ENCODE measurements around the gene ARHGAP26.

Gene ARHGAP26

DNA sequence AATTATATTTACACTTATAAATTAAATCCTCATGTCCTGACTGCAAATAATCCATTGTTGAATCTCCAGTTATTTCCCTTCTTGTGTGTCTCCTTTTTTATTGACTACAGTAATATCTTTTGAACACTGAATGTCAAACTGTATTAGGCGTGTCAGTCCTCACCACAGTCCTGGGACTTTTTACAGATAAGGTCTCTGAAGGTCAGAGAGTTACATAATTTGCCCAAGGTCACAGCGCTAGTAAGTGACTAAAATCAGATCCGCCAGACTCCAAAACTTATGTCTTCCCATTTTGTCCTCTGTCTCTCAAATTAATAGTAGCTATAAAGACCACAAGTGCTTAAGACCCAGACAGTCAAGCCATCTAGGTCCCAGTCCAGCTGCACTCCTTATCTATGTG lies 359.0 kb downstream of the ARHGAP26 start:
- DNase-seq (ENCODE audit: low spot score in 2 of 2) (no peak), ATAC-seq (ENCODE audit: low read depth) (no peak)
- no peaks in the 10 kb centered on the region for H3K27me3 Mint-ChIP-seq
- no peaks in the 10 kb centered on the region for H3K9me3 Mint-ChIP-seq
- H3K27ac Mint-ChIP-seq, result no peak overlapping the region
- H3K36me3 Mint-ChIP-seq, result no peaks in the 10 kb centered on the region
- H3K4me3 Mint-ChIP-seq, result no peak overlapping the region
- H3K4me1 Mint-ChIP-seq, result peaks cover 8% of the 10 kb centered on the region

DNA sequence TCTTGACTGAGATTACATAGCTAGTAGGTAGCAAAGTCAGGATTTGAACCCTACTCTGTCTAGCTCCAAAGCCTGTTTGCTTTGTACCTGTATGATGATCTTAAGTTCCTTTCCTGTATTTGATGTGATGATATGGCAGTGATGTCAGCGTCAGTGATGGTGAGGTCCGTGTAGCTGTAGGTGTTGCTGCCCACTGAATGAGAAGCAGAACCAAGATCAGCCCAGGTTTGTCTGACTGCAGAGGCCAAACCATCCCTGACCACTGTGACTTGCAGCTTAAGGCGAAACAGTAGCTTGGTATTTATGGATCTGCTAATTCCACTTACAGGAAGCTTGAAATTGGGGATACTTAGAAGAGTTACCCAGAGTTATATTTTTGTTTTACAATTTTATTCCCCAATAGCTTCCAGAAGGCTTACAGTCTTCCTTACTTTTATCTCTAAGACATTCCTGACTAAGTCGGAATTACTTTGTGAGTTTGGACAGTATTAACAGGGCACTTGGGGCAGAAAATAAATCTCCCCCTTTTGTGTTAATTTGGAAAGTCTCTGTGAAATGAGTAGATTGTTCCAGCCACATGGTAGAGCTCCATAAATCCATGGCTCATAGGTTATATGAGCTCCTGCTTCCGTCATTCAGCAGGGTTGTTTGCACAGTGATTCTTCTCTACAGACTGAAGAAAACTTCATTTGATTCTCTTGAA lies 359.9 kb downstream of the ARHGAP26 start:
- Mint-ChIP-seq H3K27me3 (no peaks in the 10 kb centered on the region), H3K36me3 (peaks cover 4% of the 10 kb centered on the region), H3K27ac (no peak overlapping the region), H3K9me3 (no peaks in the 10 kb centered on the region), H3K4me3 (no peak overlapping the region), H3K4me1 (peaks cover 8% of the 10 kb centered on the region)
- no peak for DNase-seq (ENCODE audit: low spot score in 2 of 2)
- no peak for ATAC-seq (ENCODE audit: low read depth)

DNA sequence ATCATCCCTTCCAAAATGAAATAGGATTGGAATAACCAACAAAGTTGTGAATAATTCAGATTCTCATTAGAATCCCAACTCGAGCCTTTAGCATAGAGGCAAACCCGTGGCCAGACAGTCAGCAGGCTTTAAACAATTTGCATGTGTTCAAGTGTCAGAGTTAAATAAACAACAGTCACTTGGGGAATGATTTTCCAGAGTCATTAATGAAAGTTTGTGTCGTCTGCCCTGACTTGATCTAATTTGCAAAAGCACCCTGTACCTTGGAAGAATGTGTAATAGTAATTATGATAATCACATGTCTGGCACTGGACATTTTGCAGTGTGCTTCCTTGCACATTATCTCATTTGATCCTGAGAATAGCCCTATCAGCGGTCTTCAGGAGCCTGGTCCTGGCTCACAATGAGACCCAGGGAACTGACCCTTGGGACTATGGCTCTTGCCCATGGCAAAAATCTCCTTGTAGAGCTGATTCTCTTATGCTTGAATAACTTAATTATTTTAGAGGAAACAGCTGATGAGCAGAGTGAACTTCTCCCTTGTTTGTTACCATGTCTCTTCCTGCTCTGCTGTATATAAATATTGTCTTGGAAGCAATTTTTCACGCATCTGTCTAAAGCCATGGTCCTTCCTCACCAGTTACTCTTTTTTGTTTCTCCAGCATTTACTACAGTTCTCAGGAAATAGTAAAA lies 360.6 kb downstream of the ARHGAP26 start:
- Mint-ChIP-seq H3K27me3 (no peaks in the 10 kb centered on the region), H3K4me1 (peaks cover 8% of the 10 kb centered on the region), H3K9me3 (no peaks in the 10 kb centered on the region), H3K4me3 (no peak overlapping the region), H3K27ac (no peak overlapping the region), H3K36me3 (peaks cover 4% of the 10 kb centered on the region)
- DNase-seq (ENCODE audit: low spot score in 2 of 2), result no peak
- ATAC-seq (ENCODE audit: low read depth), result no peak

DNA sequence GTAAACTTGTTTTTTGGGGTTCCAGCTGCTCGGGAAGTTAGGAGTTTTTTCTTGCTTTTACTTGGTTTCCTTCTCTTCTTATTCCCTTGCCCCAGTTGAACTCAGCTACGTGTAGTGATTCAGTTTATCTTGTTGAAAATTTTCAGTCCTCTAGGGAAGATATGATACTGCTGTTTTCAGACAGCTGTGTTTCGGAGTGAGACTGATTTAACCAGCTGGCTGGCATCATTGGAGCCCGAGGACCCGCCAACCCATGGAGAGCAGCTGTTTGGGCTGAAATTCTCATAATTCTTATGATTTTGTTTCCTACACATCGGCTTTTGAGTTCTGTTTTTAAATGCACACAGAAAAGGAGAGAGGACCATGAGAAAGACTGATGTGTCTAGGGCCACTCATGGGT lies 361.8 kb downstream of the ARHGAP26 start:
- ATAC-seq (ENCODE audit: low read depth) (no peak), DNase-seq (ENCODE audit: low spot score in 2 of 2) (no peak)
- H3K4me1 Mint-ChIP-seq, result peaks cover 5% of the 10 kb centered on the region
- H3K27me3 Mint-ChIP-seq, result no peaks in the 10 kb centered on the region
- H3K4me3 Mint-ChIP-seq, result no peak overlapping the region
- H3K36me3 Mint-ChIP-seq, result peaks cover 4% of the 10 kb centered on the region
- no peaks in the 10 kb centered on the region for H3K9me3 Mint-ChIP-seq
- H3K27ac Mint-ChIP-seq, result no peak overlapping the region

DNA sequence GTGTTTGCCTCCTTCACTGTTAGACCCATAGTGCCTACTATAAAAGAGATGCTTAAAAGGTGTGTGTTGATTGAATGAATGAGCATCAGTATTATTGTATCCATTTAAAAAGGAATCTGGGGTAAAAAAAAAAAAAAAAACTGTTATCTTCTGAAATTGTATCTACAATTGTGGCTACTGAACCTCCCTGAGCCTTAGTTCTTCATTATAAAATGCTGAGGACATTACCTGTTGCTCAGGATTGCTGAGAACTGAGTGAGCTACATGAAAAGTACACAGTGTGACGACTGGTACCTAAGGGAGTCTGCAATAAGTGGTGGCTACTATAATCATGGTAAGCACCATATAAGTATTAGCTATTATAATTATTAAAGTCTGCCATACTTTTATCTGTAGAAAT lies 362.6 kb downstream of the ARHGAP26 start:
- H3K4me3 Mint-ChIP-seq, result no peak overlapping the region
- no peak for DNase-seq (ENCODE audit: low spot score in 2 of 2)
- H3K4me1 Mint-ChIP-seq, result peaks cover 5% of the 10 kb centered on the region
- ATAC-seq (ENCODE audit: low read depth), result no peak
- no peak overlapping the region for H3K27ac Mint-ChIP-seq
- no peaks in the 10 kb centered on the region for H3K9me3 Mint-ChIP-seq
- no peaks in the 10 kb centered on the region for H3K27me3 Mint-ChIP-seq
- peaks cover 6% of the 10 kb centered on the region for H3K36me3 Mint-ChIP-seq

DNA sequence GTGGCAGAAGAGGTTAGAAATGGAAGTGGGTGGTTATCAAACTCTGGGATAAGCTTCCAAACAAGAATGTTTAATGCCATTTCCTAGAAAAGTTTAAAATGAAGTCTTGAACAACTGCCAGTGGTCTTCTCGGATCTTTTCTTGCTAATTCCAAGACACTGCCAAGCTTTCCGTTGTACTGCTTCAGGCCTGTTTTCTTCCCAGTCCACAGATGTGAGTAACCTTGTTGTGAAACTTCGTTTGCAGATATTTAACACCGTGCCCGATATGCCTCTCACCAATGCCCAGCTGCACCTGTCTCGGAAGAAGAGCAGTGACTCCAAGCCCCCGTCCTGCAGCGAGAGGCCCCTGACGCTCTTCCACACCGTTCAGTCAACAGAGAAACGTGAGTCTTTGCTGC lies 363.5 kb downstream of the ARHGAP26 start:
- ATAC-seq (ENCODE audit: low read depth) (no peak), DNase-seq (ENCODE audit: low spot score in 2 of 2) (no peak)
- Mint-ChIP-seq H3K27me3 (no peaks in the 10 kb centered on the region), H3K27ac (no peak overlapping the region), H3K36me3 (peaks cover 9% of the 10 kb centered on the region), H3K4me3 (no peak overlapping the region), H3K4me1 (peaks cover 5% of the 10 kb centered on the region), H3K9me3 (no peaks in the 10 kb centered on the region)

DNA sequence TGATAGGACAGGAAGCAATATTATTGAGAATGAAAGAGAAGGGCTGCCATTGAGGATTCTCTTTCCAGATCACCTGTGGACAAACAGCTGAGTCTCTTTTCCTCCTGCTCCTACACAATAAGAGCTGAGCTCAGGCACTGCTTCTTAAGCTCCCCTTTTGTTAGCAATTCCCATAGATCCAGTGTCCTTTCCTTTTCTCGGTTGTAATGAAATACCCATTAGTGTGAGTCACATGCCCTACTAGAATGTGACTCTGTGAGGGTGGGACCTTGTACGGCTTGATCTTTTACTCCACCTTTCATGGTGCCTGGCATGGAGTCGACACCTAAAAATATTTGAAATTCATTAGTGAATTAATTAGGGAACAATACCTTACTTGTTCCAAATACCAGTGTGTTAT lies 364.1 kb downstream of the ARHGAP26 start:
- no peak for DNase-seq (ENCODE audit: low spot score in 2 of 2)
- Mint-ChIP-seq H3K36me3 (peaks cover 9% of the 10 kb centered on the region), H3K9me3 (no peaks in the 10 kb centered on the region), H3K27me3 (no peaks in the 10 kb centered on the region), H3K27ac (no peak overlapping the region), H3K4me1 (peaks cover 5% of the 10 kb centered on the region), H3K4me3 (no peak overlapping the region)
- ATAC-seq (ENCODE audit: low read depth), result no peak

DNA sequence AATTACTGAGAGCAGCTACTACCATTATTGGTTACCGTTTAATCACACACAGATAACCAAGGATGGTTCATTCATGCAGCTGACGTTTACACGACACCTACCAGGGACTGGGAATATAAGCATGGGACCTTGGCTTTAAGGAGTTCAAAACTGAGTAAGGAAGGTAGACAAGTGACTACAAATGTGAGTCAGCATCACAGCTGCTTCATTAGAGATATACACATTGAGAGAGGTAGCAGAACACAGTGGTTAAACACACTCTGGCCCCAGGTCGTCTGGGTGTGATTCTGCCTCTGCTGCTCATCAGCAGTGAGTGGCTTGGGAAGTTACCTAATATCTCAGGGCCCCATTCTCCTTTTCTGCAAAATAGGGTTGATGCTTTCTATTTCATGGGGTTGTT lies 364.7 kb downstream of the ARHGAP26 start:
- ATAC-seq (ENCODE audit: low read depth) (no peak), DNase-seq (ENCODE audit: low spot score in 2 of 2) (no peak)
- Mint-ChIP-seq H3K27ac (no peak overlapping the region), H3K9me3 (no peaks in the 10 kb centered on the region), H3K4me1 (peaks cover 4% of the 10 kb centered on the region), H3K4me3 (no peak overlapping the region), H3K27me3 (no peaks in the 10 kb centered on the region), H3K36me3 (peaks cover 9% of the 10 kb centered on the region)

DNA sequence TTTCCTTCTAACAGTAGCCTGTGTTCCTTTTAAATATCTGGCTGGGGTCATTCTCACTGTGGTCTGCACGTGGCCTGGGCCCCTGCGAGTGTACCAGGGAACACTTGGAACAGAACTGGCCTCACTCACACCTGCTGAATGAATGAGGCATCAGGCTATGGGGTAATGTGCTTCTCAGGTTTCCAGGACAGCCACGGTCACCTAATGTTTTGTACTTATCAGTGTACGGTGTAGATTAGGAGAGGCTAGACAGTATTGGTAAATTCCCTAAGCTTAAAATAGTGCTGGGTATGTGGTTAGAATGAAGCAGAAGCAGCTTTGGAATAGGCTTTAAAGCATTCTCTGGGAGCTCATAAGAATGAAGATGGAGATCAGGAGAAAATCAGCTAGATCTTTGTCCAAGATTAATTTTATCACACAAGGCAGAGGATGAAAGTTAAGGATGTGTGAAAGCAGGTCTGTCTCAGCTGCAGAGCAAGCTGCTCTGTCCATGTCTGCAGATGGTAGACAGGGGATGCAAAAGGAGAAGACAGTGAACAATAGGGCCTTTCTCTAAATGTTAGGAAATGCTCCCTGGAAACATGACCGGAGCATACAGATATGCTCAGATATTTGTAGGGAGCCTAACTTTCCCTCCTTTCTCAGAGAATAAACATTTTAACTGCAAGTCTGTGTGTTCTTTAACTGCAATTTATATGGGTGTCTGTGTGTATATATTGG lies 365.8 kb downstream of the ARHGAP26 start:
- Mint-ChIP-seq H3K36me3 (peaks cover 9% of the 10 kb centered on the region), H3K27me3 (no peaks in the 10 kb centered on the region), H3K27ac (no peak overlapping the region), H3K4me3 (no peak overlapping the region), H3K4me1 (peaks cover 2% of the 10 kb centered on the region), H3K9me3 (no peaks in the 10 kb centered on the region)
- ATAC-seq (ENCODE audit: low read depth), result no peak
- DNase-seq (ENCODE audit: low spot score in 2 of 2), result no peak

DNA sequence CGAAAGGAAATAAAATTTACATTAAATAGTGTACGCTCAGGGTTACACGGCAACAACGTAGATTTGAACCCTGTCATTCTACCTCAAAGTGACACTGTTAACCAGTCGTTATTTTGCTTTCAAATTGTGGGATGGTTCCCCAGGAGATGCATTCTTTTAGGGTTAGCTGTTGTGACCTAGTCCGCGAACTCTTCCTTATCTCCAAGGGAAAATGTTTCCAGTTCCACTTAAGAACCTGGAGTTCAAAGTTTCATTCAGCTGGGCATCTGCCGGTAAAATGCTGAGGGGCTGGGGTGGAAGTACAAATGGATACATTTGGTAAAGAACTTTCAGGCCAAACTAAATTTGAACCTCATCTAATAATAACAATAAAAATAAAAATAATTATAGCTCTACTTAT lies 368.7 kb downstream of the ARHGAP26 start:
- Mint-ChIP-seq H3K27ac (no peak overlapping the region), H3K4me3 (no peak overlapping the region), H3K4me1 (no peaks in the 10 kb centered on the region), H3K36me3 (peaks cover 11% of the 10 kb centered on the region), H3K27me3 (no peaks in the 10 kb centered on the region), H3K9me3 (no peaks in the 10 kb centered on the region)
- DNase-seq (ENCODE audit: low spot score in 2 of 2) (no peak), ATAC-seq (ENCODE audit: low read depth) (no peak)

DNA sequence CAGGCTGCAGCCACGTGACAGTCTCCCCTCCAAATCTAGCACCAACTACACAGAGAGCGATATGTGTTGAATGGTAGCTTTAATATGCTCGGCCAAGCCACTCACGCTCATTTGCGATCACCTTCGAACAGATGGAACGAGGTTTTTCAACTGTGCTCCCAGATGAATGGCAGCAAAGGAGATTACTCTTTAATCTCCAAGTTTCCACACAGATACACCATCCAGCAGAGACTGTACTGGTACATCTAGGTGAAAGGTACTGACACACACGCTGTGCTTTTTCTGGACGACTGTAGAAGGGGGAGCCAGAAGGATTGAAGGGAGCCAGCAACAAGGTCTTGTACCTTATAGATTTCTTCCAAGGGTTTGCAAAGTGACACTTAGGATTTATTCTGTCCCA lies 369.4 kb downstream of the ARHGAP26 start:
- Mint-ChIP-seq H3K9me3 (no peaks in the 10 kb centered on the region), H3K4me1 (no peaks in the 10 kb centered on the region), H3K27ac (no peak overlapping the region), H3K36me3 (peaks cover 11% of the 10 kb centered on the region), H3K27me3 (no peaks in the 10 kb centered on the region), H3K4me3 (no peak overlapping the region)
- DNase-seq (ENCODE audit: low spot score in 2 of 2), result no peak
- ATAC-seq (ENCODE audit: low read depth), result no peak

DNA sequence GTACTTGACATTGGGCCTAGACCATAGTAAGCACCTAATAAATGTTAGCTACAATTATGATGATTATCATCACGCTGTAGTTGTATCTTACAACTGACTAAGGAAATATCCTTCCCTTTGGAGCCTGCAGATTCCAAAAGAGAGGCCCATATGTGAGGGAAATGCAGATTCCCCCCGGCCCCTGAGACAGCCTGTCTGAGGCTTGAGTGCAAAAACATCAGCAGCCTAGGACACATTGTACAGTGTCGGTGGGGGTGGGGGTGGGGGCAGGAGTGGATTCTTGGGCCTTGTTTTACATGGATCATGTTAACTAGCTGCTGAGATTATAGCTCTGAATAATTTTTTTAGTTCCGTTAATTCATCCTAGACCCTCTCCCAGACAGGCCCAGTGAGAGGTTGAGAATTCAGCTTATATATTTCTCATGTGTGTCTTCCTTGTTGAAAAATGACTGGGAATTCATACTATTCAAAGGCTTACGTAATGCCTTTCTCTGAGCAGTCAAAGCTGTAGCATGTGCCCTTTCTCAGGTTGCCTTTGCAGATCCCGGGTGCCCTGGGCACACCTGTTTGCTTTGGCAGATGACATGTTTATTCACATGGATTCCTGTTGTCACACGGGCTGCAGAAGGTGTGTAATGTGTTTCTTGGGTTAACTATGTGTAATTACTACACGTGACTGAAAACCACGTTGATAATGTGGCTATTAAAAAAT lies 370.5 kb downstream of the ARHGAP26 start:
- no peaks in the 10 kb centered on the region for H3K9me3 Mint-ChIP-seq
- ATAC-seq (ENCODE audit: low read depth) (no peak), DNase-seq (ENCODE audit: low spot score in 2 of 2) (no peak)
- H3K4me1 Mint-ChIP-seq, result no peaks in the 10 kb centered on the region
- no peak overlapping the region for H3K27ac Mint-ChIP-seq
- H3K4me3 Mint-ChIP-seq, result no peak overlapping the region
- no peaks in the 10 kb centered on the region for H3K27me3 Mint-ChIP-seq
- peaks cover 8% of the 10 kb centered on the region for H3K36me3 Mint-ChIP-seq

DNA sequence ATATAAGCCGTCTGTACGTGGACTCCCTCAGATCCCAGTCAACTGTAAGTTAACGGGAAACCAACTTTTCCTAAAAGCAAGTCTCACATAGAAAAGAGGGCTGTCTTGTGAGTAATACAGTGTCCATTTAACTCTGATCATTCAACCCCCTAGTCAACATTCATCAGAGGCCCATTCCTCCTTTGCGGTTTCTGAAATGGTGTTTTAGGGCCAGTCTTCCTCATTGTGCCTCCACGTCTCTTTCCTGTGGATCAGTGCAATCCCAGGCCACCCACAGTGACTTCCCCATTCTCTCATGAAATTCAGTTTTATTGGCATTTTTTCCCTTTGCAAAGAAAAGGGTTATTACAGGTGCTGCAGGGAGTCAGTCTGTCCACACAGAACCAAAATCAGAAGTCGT lies 371.5 kb downstream of the ARHGAP26 start:
- H3K4me3 Mint-ChIP-seq, result no peak overlapping the region
- H3K4me1 Mint-ChIP-seq, result no peaks in the 10 kb centered on the region
- H3K27me3 Mint-ChIP-seq, result no peaks in the 10 kb centered on the region
- ATAC-seq (ENCODE audit: low read depth) (no peak), DNase-seq (ENCODE audit: low spot score in 2 of 2) (no peak)
- H3K9me3 Mint-ChIP-seq, result no peaks in the 10 kb centered on the region
- H3K27ac Mint-ChIP-seq, result no peak overlapping the region
- H3K36me3 Mint-ChIP-seq, result peaks cover 10% of the 10 kb centered on the region
